Type B pancreatic cell (in vitro differentiated cells): ENCODE results near the gene MUC4. TPM values are rescaled to one million over a fixed set of nuclear protein-coding genes. Genes with fewer than 3 reads are reported as not detected.

Experiments
- DNase-seq: peaks from one replicate; pipeline ENCODE4 v3.0.0; 2021; ENCODE audit warnings: mixed read lengths; ENCODE audit not compliant: unreplicated experiment; ENCODE audit errors: extremely low spot score
- H3K27ac Mint-ChIP-seq: 2 replicates; pipeline ENCODE4 v1.8.0; 2021; ENCODE audit warnings: mild to moderate bottlenecking, mixed read lengths
- H3K27me3 Mint-ChIP-seq: 2 replicates; pipeline ENCODE4 v1.8.0; 2021; ENCODE audit warnings: mixed read lengths
- H3K36me3 Mint-ChIP-seq: 2 replicates; pipeline ENCODE4 v1.8.0; 2021; ENCODE audit warnings: mixed read lengths
- H3K4me1 Mint-ChIP-seq: one replicate; pipeline ENCODE4 v1.8.0; 2021; ENCODE audit warnings: mixed read lengths; ENCODE audit not compliant: unreplicated experiment
- H3K4me3 Mint-ChIP-seq: 2 replicates; pipeline ENCODE4 v1.8.0; 2021; ENCODE audit warnings: mild to moderate bottlenecking, mixed read lengths
- H3K9me3 Mint-ChIP-seq: 2 replicates; pipeline ENCODE4 v1.8.0; 2021; ENCODE audit warnings: mixed read lengths
- CTCF ChIP-seq: fragments of 200-600 bp; sonication (generic); conservative IDR thresholded peaks from 2 replicates; pipeline ENCODE4 v1.5.0; 2021; ENCODE audit warnings: antibody characterized with exemption, mild to moderate bottlenecking
- total RNA-seq: library from RNA; stranded (reverse); gene quantifications from 2 replicates; pipeline ENCODE4 v1.2.1, GENCODE V29; 2021; ENCODE audit warnings: low replicate concordance

The MUC4 gene
- total RNA-seq, 1 donor from 2014 or later, result 2.4 TPM

- H3K27ac Mint-ChIP-seq, result no peak overlapping the region
- no peaks in the 10 kb centered on the region for H3K27me3 Mint-ChIP-seq
- no peak for TF ChIP-seq CTCF
- H3K4me3 Mint-ChIP-seq, result no peak overlapping the region
- no peaks in the 10 kb centered on the region for H3K9me3 Mint-ChIP-seq
- H3K4me1 Mint-ChIP-seq, result no peaks in the 10 kb centered on the region
- no peaks in the 10 kb centered on the region for H3K36me3 Mint-ChIP-seq
- DNase-seq, result no peak
These were observed 41.5 kb downstream of the MUC4 start for GRCh38 chr3:195770081-195770840.

GRCh38 chr3:195769551-195769950 lies 42.2 kb downstream of the MUC4 start:
- Mint-ChIP-seq H3K9me3 (no peaks in the 10 kb centered on the region), H3K27me3 (no peaks in the 10 kb centered on the region), H3K4me1 (no peaks in the 10 kb centered on the region), H3K4me3 (no peak overlapping the region), H3K36me3 (no peaks in the 10 kb centered on the region), H3K27ac (no peak overlapping the region)
- TF ChIP-seq CTCF, result no peak
- DNase-seq, result no peak

- no peak for TF ChIP-seq CTCF
- Mint-ChIP-seq H3K27me3 (no peaks in the 10 kb centered on the region), H3K4me1 (no peaks in the 10 kb centered on the region), H3K36me3 (no peaks in the 10 kb centered on the region), H3K9me3 (no peaks in the 10 kb centered on the region), H3K27ac (no peak overlapping the region), H3K4me3 (no peak overlapping the region)
- no peak for DNase-seq
These were observed 42.9 kb downstream of the MUC4 start for GRCh38 chr3:195768831-195769303.

- no peaks in the 10 kb centered on the region for H3K9me3 Mint-ChIP-seq
- H3K27me3 Mint-ChIP-seq, result no peaks in the 10 kb centered on the region
- H3K36me3 Mint-ChIP-seq, result no peaks in the 10 kb centered on the region
- H3K4me1 Mint-ChIP-seq, result no peaks in the 10 kb centered on the region
- no peak for TF ChIP-seq CTCF
- no peak for DNase-seq
- no peak overlapping the region for H3K27ac Mint-ChIP-seq
- H3K4me3 Mint-ChIP-seq, result no peak overlapping the region
These were observed 43.3 kb downstream of the MUC4 start for GRCh38 chr3:195768414-195768813.

GRCh38 chr3:195767792-195768191 lies 43.9 kb downstream of the MUC4 start:
- Mint-ChIP-seq H3K27ac (no peak overlapping the region), H3K4me1 (no peaks in the 10 kb centered on the region), H3K36me3 (no peaks in the 10 kb centered on the region), H3K27me3 (no peaks in the 10 kb centered on the region), H3K4me3 (no peak overlapping the region), H3K9me3 (no peaks in the 10 kb centered on the region)
- no peak for DNase-seq
- no peak for TF ChIP-seq CTCF
